Activated gamma-delta T cell treated with anti-CD3 and anti-CD28 coated beads, Interleukin-2, amount 50 U/mL, for 16 hours (primary cell): ENCODE results near the gene F5.

ENCODE experiments used
- DNase-seq: peaks from one replicate; pipeline ENCODE4 v3.0.0-alpha.2; 2020; ENCODE audit warnings: low read depth

The F5 gene

GRCh38 chr1:169475806-169476387 lies 110.4 kb downstream of the F5 start:
- no peak for DNase-seq

GRCh38 chr1:169474302-169474995 lies 111.8 kb downstream of the F5 start:
- DNase-seq: no peak

DNA sequence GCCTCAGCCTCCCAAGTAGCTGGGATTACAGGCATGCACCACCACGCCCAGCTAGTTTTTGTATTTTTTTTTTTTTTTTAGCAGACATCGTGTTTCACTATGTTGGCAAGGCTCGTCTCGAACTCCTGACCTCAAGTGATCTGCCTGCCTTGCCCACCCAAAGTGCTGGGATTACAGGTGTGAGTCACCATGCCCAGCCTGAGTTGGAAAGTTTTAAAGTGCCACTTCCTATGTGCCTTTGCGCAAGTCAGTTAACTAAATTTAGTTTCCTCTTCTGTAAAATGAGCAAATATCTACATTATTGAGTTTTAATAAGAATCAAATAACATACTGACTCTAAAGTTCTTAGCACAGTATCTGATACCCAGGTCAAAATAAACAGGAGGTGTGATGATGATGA lies 112.9 kb downstream of the F5 start:
- DNase-seq: no peak

DNA sequence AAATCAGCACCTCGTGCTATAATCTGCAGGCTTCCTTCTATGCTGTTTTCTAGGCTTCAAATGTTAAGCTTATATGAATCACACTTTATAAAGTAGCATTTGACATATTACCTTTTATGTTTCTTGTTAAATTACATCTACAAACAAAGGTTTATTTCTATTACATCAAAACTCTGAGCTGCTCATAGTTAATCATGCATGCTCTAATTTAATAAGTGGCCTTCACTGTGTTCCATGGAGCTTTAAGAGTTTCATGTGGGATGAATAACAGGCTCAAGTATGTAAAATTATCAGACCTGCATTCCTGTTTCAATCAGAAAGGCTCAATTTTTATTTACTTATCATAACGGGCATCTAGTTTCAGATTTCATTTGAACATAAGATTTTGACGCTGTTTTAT lies 113.5 kb downstream of the F5 start:
- no peak for DNase-seq

GRCh38 chr1:169468982-169469381 lies 117.3 kb downstream of the F5 start:
- DNase-seq: no peak

DNA sequence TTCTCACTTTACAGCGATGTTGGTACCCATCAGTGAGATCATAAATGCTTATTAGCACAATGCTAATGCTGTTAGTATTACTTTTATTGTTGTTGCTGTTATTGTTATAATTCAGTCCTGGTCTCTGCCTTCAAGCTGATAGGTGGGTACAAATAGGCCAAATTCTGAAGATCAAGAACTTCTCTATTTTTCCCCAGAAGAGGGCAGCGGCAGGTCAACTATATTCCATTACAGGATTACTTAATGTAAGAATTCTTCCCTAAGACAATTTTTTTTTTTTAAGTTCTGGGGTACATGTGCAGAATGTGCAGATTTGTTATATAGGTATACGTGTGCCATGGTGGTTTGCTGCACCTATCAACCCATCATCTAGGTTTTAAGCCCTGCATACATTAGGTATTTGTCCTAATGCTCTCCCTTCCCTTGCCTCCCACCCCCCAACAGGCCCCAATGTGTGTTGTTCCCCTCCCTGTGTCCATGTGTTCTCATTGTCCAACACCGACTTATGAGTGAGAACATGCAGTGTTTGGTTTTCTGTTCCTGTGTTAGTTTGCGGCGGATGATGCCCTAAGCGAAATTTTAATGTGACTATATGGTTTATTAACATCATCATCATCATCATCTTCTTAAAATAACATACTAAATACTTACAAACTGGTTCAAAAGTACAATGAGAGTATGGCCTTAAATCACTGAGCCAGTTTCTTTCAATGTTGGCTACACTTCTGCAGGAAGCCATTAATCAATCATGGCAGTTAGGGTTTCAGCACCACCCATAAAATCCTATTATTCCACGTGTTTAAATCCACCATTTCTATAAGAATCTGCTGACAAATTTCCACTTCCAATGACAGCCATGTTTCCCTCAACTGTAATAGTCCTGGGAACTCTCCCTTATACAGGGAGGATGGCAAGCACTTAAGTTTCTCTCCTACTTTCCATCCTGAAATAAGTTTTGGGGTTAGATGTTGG lies 119.7 kb downstream of the F5 start:
- no peak for DNase-seq

- DNase-seq: no peak
Measured at GRCh38 chr1:169465281-169465680, 121.0 kb downstream of the F5 start.
